ENCODE measurements around the gene PRRX2. TPM values are rescaled to one million over a fixed set of nuclear protein-coding genes. Genes with fewer than 3 reads are reported as not detected.

The PRRX2 gene
- total and polyA plus RNA-seq, 2 of the 4 experiments (the other 2 are of a cell fraction), result 12.7 to 35.5 TPM

GRCh38 chr9:129701549-129701948 is 36.1 kb downstream of the PRRX2 start:
- Histone ChIP-seq H3K4me2 (ENCODE audit: low read depth, low read length) (no peak overlapping the region), H3K14ac (replicated peaks; ENCODE audit: low read depth, low read length) (0 out of 2 replicates have a peak overlapping the region, but pooled peaks have one; percentile 52), H4K5ac (ENCODE audit: low read depth, low read length) (peak overlapping the region; percentile 19; the same call in 1 of the 2 replicates), H2AFZ (replicated peaks; ENCODE audit: low read length, poor library complexity) (no peak overlapping the region), H3K27me3 (ENCODE audit: control insufficient read depth, insufficient read depth, low read length) (no peaks in the 10 kb centered on the region), H3K23ac (ENCODE audit: low read depth, low read length) (peak overlapping the region; percentile 68; the same call in 1 of the 2 replicates), H3K9me3 (ENCODE audit: control insufficient read depth, insufficient read depth, low read length) (no peaks in the 10 kb centered on the region), H3K9ac (ENCODE audit: low read depth, low read length) (no peak overlapping the region), H3K4me3 (ENCODE audit: insufficient read depth, low read depth, low read length) (no peak overlapping the region), H4K91ac (ENCODE audit: insufficient read depth, low read depth, low read length) (peak overlapping the region; percentile 48), H3K56ac (ENCODE audit: extremely low read depth, insufficient read depth, low read length) (no peak overlapping the region), H4K20me1 (ENCODE audit: insufficient read depth, low read length) (no peaks in the 10 kb centered on the region), H2BK20ac (ENCODE audit: low read depth, low read length) (peak overlapping the region; percentile 3; the same call in 1 of the 2 replicates), H2AK9ac (replicated peaks; ENCODE audit: low read depth, low read length, poor library complexity) (no peak overlapping the region), H3K4me1 (ENCODE audit: control insufficient read depth, insufficient read depth, low read length) (peaks cover 41% of the 10 kb centered on the region), H3K4ac (ENCODE audit: low read depth, low read length) (peak overlapping the region; percentile 38), H3K79me1 (ENCODE audit: low read depth in 1 of 2, low read length in 2 of 2) (peaks cover 43 to 83% of the 10 kb centered on the region in 2 experiments), H3K27ac (ENCODE audit: insufficient read depth, low read length) (0 out of 2 replicates have a peak overlapping the region, but pooled peaks have one; percentile 21), H2AK5ac (ENCODE audit: low read depth, low read length) (peak overlapping the region; percentile 90; the same call in 1 of the 2 replicates), H3K9me1 (ENCODE audit: insufficient read depth, low read length) (peaks cover 24% of the 10 kb centered on the region), H2BK5ac (ENCODE audit: low read depth, low read length, poor library complexity, severe bottlenecking) (no peak overlapping the region), H4K8ac (ENCODE audit: low read depth in 2 of 2, low read length in 2 of 2) (peak overlapping the region; percentile 7 to 15; a peak in 1 of 4 replicates), H3K36me3 (ENCODE audit: control insufficient read depth, insufficient read depth, low read length) (peaks cover 10% of the 10 kb centered on the region), H2BK120ac (ENCODE audit: low read depth, low read length) (peak overlapping the region; percentile 67), H2BK15ac (ENCODE audit: low read depth, low read length) (peak overlapping the region; percentile 29; the same call in 1 of the 3 replicates), H3K18ac (ENCODE audit: low read depth, low read length) (no peak overlapping the region)
- ATAC-seq (ENCODE audit: low read depth) (no peak), DNase-seq (peak; percentile 16)
- ChIA-PET POLR2A (ENCODE audit: unreplicated experiment) (no interaction called here), CTCF (no interaction called here)
- no TSS peak for BruUV-seq (replicated peaks)
- dilution Hi-C loops (cut with HindIII; ENCODE audit: low sequenced_read_pairs, unreplicated experiment), result no loop called here
- intact Hi-C loops (cut with micrococcal nuclease), result no loop called here
- in situ Hi-C loops (cut with MboI; ENCODE audit: low sequenced_read_pairs), result no loop called here
- no CpG with 5 or more reads among the region's 5 CpGs for WGBS, 2 experiments (ENCODE audit: extremely low coverage in 2 of 2, insufficient read length in 1 of 2)
- TF ChIP-seq MAZ (IDR thresholded peaks at IDR 0.05; ENCODE audit: borderline replicate concordance, low read depth, low read length), result no peak
- no peak for TF ChIP-seq ELK1 (IDR thresholded peaks at IDR 0.05; ENCODE audit: borderline replicate concordance, low read depth, low read length)
- TF ChIP-seq CEBPB (IDR thresholded peaks at IDR 0.05; ENCODE audit: low read depth, low read length), result no peak
- no peak for TF ChIP-seq MAFK (IDR thresholded peaks at IDR 0.05; ENCODE audit: low read depth, low read length)
- TF ChIP-seq CHD1 (IDR thresholded peaks at IDR 0.05; ENCODE audit: low read depth, low read length), result no peak
- no peak for TF ChIP-seq FOS (IDR thresholded peaks at IDR 0.05; ENCODE audit: low read depth, low read length)
- no peak for TF ChIP-seq MXI1 (IDR thresholded peaks at IDR 0.05; ENCODE audit: borderline replicate concordance, low read depth, low read length)

Data from IMR-90 (cell line).